Stimulated activated CD4-positive, alpha-beta T cell treated with anti-CD3 and anti-CD28 coated beads, Interleukin-1b, Interleukin-23, amount 100 ng/mL, for 48 hours (primary cell): Measurements from ENCODE around the gene ZSWIM9.
"Not testable (repeated sequence)": the region's sequence is repeated elsewhere in the genome, so short reads cannot be mapped to it uniquely, and the experiment has no call there.

Source experiments
- DNase-seq: peaks from one replicate; pipeline ENCODE4 v3.0.0-alpha.2; 2020

Gene ZSWIM9

DNA sequence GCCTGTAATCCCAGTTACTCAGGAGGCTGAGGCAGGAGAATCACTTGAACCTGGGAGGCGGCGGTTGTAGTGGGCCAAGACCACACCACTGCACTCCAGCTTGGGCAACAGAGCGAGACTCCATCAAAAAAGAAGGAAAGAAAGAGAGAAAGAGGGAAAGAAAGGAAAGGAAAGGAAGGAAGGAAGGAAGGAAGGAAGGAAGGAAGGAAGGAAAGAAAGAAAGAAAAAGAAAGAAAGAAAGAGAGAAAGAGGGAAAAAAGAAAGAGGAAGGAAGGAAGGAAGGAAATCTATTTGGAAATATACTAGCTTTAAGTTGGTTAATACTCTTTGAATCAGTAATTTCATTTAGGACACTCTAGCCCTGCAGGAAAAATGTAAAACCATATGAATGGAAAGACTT, 50.3 kb downstream of the ZSWIM9 start:
- not testable (repeated sequence) for DNase-seq

DNA sequence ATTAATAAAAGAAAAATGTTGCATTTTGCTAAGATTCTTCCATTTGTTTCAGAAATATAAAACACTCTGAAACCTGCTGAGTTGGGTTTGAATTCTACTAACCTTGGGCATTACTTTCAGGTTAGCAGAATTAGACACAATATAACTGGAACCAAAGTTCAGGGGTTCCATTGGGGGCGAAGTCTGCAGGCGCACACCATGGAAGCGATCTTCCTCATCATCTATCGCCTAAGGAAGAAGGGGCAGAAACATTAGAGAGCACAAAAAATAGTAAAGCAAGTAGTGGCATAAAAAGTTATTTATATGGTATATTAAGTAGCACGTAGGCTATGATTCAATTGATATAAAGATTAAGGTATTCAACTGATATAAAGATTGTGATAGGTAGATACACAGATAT, 51.1 kb downstream of the ZSWIM9 start:
- DNase-seq: no peak

DNA sequence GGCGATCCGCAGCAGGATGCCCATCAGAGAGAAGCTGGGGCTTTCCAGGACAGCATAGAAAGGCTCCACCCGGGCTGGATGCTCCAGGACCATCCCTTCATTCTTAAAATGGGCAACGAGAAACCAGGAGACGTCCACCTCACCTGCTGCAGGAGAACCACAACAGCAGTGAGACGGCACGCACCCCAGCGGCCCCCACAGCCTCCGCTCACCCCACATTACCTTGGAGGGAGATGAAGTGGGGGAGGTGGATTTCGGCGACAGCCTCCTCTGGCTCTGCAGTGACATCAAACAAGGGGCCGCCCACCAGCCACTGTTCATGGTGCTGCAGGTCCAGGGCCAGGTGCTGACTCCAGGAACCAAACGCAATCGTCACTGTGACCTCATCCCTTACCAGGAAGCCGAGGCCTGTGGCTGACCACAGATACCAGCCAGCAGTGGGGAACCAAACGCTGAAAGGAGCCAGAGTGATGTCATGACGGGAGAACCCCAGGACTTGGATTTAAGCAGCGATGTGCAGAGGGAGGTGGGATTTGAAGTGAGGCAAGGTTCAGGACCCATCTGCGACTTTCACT, 60.2 kb downstream of the ZSWIM9 start:
- peak; percentile 49 for DNase-seq

DNA sequence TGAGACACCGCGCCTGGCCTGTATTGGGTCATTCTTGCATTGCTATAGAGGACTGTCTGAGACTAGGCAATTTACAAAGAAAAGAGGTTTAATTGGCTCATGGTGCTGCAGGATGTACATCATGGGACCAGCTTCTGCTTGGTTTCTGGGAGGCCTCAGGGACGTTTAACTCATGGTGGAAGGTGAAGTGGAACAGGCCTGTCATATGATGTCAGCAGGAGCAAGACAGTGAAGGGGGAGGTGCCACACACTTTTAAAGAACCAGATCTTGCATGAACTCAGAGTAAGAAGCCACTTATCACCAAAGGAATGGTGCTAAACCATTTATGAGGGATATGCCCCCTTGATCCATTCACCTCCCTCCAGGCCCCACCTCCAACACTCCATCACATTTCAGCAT, 66.6 kb downstream of the ZSWIM9 start:
- DNase-seq: no peak

DNA sequence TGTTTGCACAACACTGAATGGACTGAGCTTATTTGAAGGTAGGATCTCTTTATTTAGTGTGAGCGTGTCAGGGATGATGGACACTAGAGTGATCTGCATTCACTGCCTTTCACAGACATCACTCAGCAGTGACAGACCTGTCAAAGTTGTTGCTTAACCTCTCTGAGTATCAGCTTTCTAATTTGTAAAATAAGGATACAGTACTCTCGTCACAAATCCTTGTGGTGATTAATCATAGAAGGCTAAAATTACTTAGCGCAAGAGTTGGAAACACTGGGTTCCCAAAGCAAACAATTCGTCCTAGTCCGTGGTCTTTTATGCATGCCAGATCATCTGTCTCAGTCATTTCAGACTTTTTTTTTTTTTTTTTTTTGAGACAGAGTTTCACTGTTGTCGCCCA, 68.6 kb downstream of the ZSWIM9 start:
- no peak for DNase-seq

DNA sequence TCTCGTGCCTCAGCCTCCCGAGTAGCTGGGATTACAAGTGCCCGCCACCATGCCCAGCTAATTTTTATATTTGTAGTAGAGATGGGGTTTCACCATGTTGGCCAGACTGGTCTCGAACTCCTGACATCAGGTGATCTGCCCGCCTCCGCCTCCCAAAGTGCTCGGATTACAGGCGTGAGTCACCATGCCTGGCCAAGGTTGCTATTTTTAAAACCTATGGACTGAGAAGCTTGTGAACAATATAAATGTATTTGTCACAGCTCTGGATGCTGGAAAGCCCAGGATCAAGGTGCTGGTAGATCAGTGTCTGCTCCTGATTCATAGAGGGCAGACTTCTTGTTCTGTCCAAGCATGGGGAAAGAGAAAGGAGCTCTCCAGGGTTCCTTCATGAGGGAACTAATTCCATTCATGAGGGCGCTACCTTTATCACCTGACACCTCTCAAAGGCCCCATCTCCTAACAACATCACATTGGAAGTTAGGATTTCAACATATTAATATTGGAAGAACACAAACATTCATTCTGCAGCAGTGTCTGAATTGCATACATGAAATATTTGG, 69.2 kb downstream of the ZSWIM9 start:
- DNase-seq: no peak

DNA sequence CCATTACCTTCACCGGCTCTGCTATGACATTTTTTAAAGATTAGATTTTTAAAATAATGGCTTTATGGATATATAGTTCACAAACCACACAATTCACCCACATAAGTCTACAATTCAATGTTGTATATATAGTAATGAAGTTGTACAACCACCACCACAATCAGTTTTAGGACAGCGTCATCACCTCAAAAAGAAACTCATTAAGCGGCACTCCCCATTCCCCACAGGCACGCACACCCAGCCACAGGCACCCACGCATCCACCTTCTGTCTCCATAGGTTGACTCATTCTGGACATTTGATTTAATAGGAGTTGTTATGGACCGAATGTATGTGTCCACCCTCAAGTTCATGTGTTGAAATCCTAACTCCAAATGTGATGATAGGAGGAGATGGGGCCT, 71.3 kb downstream of the ZSWIM9 start:
- DNase-seq: not testable (repeated sequence)

DNA sequence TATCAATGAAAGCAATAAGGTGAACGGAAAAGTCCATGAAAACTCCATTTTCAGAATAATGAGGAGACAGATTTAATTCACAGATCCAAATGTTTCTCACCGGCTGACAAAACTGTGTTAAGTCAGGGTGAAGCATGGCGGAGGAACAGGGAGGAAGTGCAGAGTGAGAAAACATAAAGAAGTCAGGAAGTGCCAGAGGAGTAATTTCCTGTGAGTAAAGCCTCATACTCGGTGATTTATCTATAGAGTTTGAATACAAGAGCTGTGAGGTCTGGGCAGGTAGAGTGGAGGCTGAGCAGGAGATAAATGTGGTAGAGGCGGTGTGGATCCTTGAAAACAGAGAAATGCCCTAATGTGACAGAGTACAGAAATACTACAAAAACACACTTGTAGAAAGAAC, 73.8 kb downstream of the ZSWIM9 start:
- DNase-seq: peak; percentile 38

DNA sequence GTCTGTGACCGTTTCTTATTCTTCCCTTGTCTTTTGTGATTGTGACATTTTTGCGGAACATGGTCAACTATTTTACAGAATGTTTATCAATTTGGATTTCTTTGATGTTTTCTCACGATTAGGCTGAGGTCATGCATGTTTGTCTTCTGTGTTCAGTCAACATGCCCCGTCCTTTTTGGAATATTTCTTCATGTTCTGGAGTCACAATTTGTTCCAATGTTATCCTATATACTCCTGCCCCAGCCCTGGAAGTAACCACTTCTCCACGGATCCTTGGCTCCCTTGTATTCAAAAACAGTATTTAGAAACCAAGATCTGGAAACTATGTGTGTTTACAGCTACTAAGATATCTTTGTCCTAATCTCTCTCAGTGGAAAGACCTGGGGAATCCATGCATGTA, 75.6 kb downstream of the ZSWIM9 start:
- no peak for DNase-seq

DNA sequence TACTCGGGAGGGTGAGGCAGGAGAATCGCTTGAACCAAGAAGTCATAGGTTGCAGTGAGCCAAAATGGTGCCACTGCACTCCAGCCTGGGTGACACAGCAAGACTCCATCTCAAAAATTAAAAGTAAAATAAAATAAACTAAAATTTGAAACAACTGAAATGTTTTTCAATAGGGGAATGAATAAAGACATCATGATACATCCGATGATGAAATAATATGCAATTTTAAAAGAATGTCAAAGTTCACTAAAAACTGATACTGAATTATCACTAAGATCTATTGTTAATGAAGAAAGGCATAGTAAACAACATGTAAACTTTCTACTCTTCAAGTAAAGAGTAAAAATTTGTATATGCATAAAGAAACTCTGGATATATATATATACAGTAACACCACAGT, 76.7 kb downstream of the ZSWIM9 start:
- DNase-seq: no peak
